HG02759 (cell line): ENCODE data around the gene SRPK2.
"Not testable (repeated sequence)": the region's sequence is repeated elsewhere in the genome, so short reads cannot be mapped to it uniquely, and the experiment has no call there.

ENCODE experiments used
- ATAC-seq: cut with Tn5 transposase; IDR thresholded peaks from one replicate; pipeline ENCODE4 v1.9.1; 2021; ENCODE audit warnings: mild to moderate bottlenecking, moderate library complexity; ENCODE audit not compliant: unreplicated experiment

The SRPK2 gene

GRCh38 chr7:105377903-105378302 is 10.8 kb downstream of the SRPK2 start:
- no peak for ATAC-seq

- no peak for ATAC-seq
Measured at GRCh38 chr7:105376908-105377533, 11.7 kb downstream of the SRPK2 start.

DNA sequence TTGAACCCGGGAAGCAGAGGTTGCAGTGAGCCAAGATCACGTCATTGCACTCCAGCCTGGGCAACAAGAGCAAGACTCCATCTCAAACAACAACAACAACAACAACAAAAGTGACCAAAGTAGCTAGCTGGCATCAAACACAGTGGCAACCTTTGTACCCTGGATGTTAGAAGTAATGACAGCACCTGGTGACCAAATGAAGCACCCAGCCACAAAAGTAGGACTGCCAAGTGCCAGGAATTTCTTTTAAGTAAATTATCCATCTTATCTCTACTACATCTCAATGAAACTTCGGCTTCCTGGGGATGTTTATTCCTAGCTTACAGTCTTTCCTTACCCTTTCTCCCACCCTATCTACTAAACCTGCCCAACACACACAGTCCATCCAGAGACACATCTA is 18.8 kb downstream of the SRPK2 start:
- ATAC-seq: no peak

GRCh38 chr7:105367458-105367857 is 21.3 kb downstream of the SRPK2 start:
- ATAC-seq: no peak

- ATAC-seq: no peak
Measured at GRCh38 chr7:105365541-105366534, 22.9 kb downstream of the SRPK2 start.

DNA sequence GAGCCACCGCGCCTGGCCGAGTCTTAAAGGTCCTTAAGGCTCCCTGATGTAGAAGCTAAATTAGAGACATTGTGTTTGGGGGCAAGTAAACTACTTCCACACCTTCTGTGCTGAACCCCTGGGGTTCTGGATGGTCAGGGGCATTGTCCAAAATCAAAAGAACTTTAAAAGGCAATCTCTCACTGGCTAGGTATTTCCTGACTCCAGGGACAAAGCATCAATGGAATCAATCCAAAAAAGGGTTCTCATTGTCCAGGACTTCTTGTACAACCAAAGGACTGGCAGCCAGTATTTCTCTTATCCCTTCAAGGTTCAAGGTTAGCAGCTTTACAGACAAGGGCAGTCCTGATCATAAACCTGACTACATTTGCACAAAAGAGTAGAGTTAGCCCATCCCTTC is 24.0 kb downstream of the SRPK2 start:
- ATAC-seq: no peak

- not testable (repeated sequence) for ATAC-seq
Measured at GRCh38 chr7:105363657-105364056, 25.1 kb downstream of the SRPK2 start.

DNA sequence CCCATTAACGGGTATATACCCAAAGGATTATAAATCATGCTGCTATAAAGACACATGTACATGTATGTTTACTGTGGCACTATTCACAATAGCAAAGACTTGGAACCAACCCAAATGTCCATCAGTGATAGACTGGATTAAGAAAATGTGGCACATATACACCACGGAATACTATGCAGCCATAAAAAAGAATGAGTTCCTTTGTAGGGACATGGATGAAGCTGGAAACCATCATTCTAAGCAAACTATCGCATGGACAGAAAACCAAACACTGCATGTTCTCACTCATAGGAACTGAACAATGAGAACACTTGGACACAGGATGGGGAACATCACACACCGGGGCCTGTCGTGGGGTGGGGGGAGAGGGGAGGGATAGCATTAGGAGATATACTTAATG is 26.0 kb downstream of the SRPK2 start:
- ATAC-seq: not testable (repeated sequence)

DNA sequence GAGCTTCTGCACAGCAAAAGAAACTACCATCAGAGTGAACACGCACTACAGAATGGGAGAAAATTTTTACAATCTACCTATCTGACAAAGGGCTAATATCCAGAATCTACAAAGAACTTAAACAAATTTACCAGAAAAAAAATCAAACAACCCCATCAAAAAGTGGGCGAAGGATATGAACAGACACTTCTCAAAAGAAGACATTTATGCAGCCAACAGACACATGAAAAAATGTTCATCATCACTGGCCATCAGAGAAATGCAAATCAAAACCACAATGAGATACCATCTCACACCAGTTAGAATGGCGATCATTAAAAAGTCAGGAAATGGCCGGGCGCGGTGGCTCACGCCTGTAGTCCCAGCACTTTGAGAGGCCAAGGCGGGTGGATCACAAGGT is 26.7 kb downstream of the SRPK2 start:
- not testable (repeated sequence) for ATAC-seq

- ATAC-seq: not testable (repeated sequence)
Measured at GRCh38 chr7:105360149-105360548, 28.6 kb downstream of the SRPK2 start.

GRCh38 chr7:105355701-105356100 is 33.0 kb downstream of the SRPK2 start:
- no peak for ATAC-seq

- ATAC-seq: no peak
Measured at GRCh38 chr7:105354383-105354782, 34.3 kb downstream of the SRPK2 start.

DNA sequence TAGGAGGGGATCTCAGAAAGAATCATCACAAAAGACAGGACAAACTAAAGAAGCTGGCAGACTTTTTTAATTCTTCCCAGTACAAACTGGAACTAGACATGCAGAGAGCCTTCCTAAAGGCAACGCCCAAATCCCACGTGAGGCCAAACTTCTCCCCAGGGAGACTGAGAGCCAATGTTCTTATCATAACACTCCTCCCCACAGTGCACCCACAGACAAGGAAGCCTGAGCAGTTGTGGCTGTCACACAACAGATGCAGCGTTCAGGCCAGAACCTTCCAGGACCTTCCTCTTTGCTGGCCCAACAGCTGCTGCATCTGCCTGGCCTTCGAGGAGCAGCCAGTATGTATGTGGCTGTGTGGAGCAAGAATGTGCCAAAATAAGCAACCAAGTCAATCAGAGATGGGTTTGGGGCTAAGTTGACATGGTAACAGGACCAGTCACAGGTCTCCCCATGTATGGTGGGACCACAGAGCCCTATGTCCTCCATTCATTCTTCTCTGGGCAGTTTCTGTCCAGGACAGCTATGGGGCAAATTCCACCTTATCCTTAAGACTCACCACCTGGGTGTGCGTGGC is 34.9 kb downstream of the SRPK2 start:
- peak; percentile 46 for ATAC-seq

- ATAC-seq: no peak
Measured at GRCh38 chr7:105352901-105353668, 35.6 kb downstream of the SRPK2 start.

DNA sequence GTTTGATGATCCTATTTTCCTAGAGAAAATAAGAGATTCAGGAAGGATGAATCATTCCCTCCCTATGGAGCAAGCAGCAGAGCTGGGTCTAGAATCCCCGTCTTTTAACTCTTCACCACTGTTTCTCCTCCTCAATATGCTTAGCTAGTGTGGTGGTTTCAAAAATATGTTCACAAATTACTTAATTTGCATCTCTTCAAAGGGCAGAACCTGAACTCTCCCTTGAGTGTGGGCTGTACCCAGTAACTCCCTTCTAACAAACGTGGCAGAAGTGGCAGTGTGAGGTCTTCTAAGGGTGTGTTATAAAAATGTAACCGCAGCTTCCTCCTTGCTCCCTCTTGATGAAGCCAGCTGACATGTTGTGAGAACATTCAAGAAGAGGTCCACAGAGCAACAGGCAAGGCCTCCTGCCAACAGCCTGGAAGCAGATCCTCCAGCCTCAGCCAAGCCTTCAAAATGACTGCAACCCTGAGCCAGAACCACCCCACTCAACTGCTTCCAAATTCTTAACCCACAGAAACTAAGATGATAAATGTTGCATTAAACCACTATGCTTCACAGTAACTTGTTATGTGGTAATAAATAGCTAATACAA is 36.6 kb downstream of the SRPK2 start:
- ATAC-seq: peak; percentile 86

- no peak for ATAC-seq
Measured at GRCh38 chr7:105350906-105351305, 37.8 kb downstream of the SRPK2 start.

- ATAC-seq: not testable (repeated sequence)
Measured at GRCh38 chr7:105348177-105348576, 40.5 kb downstream of the SRPK2 start.

- ATAC-seq: no peak
Measured at GRCh38 chr7:105346593-105347322, 42.0 kb downstream of the SRPK2 start.

DNA sequence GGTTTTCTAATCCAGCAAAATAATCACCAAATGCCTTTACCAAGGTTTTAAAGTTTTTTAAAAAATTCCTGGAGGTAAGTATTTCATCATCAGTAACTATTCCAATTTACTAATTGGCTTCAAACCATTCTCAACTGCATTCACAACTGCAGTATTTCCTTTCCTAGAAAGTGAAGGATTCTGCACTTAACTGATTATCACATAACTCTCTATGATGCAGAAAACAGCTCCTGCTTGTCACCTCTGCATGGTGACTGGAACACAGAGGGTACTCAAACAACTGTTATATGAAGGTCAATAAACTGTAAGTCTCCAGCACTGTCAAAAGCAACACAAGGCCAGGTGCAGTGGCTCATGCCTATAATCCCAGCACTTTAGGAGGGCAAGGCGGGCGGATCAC is 42.6 kb downstream of the SRPK2 start:
- ATAC-seq: no peak

- no peak for ATAC-seq
Measured at GRCh38 chr7:105345725-105346124, 43.0 kb downstream of the SRPK2 start.
